Measurements from ENCODE around the gene KRT76. TPM values are rescaled to one million over a fixed set of nuclear protein-coding genes. Genes with fewer than 3 reads are reported as not detected.

KRT76 gene
- total RNA-seq, 1 experiment from 2014 or later = not detected

GRCh38 chr12:52802442-52802841 lies 25.3 kb upstream of the KRT76 start:
- no peak overlapping the region for H3K4me2 ChIP-seq (ENCODE audit: low read length)
- no peak overlapping the region for H3K4me3 ChIP-seq (replicated peaks in 1 of 2; ENCODE audit: low read depth in 1 of 2, low read length in 2 of 2)
- no TSS peak for BruUV-seq (replicated peaks)
- no peak overlapping the region for H2AFZ ChIP-seq (ENCODE audit: low read depth, low read length, poor library complexity, severe bottlenecking)
- no peaks in the 10 kb centered on the region for H4K20me1 ChIP-seq (ENCODE audit: insufficient read depth)
- no peaks in the 10 kb centered on the region for H3K9me2 ChIP-seq (ENCODE audit: insufficient read depth)
- H3K4me1 ChIP-seq (ENCODE audit: control insufficient read depth in 1 of 2, insufficient read depth in 2 of 2, low read length in 2 of 2) = peaks cover 8 to 33% of the 10 kb centered on the region in 2 experiments; a peak in 3 of 4 replicates
- ATAC-seq (no peak), DNase-seq (ENCODE audit: low read depth, low spot score) (no peak)
- H3K9ac ChIP-seq (ENCODE audit: low read length) = no peak overlapping the region
- H3K79me2 ChIP-seq (ENCODE audit: insufficient read depth, low read length) = no peaks in the 10 kb centered on the region
- CTCF ChIA-PET = no interaction called here
- RAD21 ChIA-PET (ENCODE audit: low non-redundant PET in 1 of 2, low total read pairs in 2 of 2, uncharacterized antibody in 2 of 2, unreplicated experiment in 2 of 2) = no interaction called here
- TF ChIP-seq, protein P1, sequence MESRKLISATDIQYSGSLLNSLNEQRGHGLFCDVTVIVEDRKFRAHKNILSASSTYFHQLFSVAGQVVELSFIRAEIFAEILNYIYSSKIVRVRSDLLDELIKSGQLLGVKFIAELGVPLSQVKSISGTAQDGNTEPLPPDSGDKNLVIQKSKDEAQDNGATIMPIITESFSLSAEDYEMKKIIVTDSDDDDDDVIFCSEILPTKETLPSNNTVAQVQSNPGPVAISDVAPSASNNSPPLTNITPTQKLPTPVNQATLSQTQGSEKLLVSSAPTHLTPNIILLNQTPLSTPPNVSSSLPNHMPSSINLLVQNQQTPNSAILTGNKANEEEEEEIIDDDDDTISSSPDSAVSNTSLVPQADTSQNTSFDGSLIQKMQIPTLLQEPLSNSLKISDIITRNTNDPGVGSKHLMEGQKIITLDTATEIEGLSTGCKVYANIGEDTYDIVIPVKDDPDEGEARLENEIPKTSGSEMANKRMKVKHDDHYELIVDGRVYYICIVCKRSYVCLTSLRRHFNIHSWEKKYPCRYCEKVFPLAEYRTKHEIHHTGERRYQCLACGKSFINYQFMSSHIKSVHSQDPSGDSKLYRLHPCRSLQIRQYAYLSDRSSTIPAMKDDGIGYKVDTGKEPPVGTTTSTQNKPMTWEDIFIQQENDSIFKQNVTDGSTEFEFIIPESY (IDR thresholded peaks at IDR 0.05; ENCODE audit: extremely low read depth, insufficient replicate concordance, low read length) = no peak
- TF ChIP-seq ZNF274 (IDR thresholded peaks at IDR 0.05; ENCODE audit: low read depth, low read length) (no peak), SP1 (IDR thresholded peaks at IDR 0.05; ENCODE audit: low read depth) (no peak), CEBPB (IDR thresholded peaks at IDR 0.05; ENCODE audit: low read depth) (no peak), EZH2phosphoT487 (IDR thresholded peaks at IDR 0.05; ENCODE audit: borderline replicate concordance) (no peak), SIN3A (IDR thresholded peaks at IDR 0.05; ENCODE audit: low read depth) (no peak), EZH2 (IDR thresholded peaks at IDR 0.05) (no peak), YY1 (IDR thresholded peaks at IDR 0.05; ENCODE audit: extremely low read depth, insufficient replicate concordance, low read depth, low read length) (no peak), POLR2AphosphoS5 (IDR thresholded peaks at IDR 0.05; ENCODE audit: low read depth, low read length) (no peak)
- TF ChIP-seq, protein P2, sequence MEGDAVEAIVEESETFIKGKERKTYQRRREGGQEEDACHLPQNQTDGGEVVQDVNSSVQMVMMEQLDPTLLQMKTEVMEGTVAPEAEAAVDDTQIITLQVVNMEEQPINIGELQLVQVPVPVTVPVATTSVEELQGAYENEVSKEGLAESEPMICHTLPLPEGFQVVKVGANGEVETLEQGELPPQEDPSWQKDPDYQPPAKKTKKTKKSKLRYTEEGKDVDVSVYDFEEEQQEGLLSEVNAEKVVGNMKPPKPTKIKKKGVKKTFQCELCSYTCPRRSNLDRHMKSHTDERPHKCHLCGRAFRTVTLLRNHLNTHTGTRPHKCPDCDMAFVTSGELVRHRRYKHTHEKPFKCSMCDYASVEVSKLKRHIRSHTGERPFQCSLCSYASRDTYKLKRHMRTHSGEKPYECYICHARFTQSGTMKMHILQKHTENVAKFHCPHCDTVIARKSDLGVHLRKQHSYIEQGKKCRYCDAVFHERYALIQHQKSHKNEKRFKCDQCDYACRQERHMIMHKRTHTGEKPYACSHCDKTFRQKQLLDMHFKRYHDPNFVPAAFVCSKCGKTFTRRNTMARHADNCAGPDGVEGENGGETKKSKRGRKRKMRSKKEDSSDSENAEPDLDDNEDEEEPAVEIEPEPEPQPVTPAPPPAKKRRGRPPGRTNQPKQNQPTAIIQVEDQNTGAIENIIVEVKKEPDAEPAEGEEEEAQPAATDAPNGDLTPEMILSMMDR (IDR thresholded peaks at IDR 0.05 in 2 of 3, conservative IDR thresholded peaks at IDR 0.05 in 1 of 3; ENCODE audit: borderline replicate concordance in 1 of 3, insufficient read depth in 1 of 3, low read depth in 2 of 3, low read length in 2 of 3) = no peak
- TF ChIP-seq, protein P3, sequence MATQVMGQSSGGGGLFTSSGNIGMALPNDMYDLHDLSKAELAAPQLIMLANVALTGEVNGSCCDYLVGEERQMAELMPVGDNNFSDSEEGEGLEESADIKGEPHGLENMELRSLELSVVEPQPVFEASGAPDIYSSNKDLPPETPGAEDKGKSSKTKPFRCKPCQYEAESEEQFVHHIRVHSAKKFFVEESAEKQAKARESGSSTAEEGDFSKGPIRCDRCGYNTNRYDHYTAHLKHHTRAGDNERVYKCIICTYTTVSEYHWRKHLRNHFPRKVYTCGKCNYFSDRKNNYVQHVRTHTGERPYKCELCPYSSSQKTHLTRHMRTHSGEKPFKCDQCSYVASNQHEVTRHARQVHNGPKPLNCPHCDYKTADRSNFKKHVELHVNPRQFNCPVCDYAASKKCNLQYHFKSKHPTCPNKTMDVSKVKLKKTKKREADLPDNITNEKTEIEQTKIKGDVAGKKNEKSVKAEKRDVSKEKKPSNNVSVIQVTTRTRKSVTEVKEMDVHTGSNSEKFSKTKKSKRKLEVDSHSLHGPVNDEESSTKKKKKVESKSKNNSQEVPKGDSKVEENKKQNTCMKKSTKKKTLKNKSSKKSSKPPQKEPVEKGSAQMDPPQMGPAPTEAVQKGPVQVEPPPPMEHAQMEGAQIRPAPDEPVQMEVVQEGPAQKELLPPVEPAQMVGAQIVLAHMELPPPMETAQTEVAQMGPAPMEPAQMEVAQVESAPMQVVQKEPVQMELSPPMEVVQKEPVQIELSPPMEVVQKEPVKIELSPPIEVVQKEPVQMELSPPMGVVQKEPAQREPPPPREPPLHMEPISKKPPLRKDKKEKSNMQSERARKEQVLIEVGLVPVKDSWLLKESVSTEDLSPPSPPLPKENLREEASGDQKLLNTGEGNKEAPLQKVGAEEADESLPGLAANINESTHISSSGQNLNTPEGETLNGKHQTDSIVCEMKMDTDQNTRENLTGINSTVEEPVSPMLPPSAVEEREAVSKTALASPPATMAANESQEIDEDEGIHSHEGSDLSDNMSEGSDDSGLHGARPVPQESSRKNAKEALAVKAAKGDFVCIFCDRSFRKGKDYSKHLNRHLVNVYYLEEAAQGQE (IDR thresholded peaks at IDR 0.05; ENCODE audit: low read depth) = no peak
- intact Hi-C loops (cut with micrococcal nuclease) = no loop called here
- no peak overlapping the region for H3K27ac ChIP-seq (ENCODE audit: low read depth, low read length)
- no peaks in the 10 kb centered on the region for H3K9me3 ChIP-seq (ENCODE audit: control insufficient read depth in 1 of 2, insufficient read depth in 1 of 2, low read depth in 1 of 2, low read length in 2 of 2)
- POLR2A ChIA-PET = no interaction called here
- H3K36me3 ChIP-seq (ENCODE audit: control insufficient read depth in 1 of 2, insufficient read depth in 2 of 2, low read length in 2 of 2) = no peaks in the 10 kb centered on the region
- H3K27me3 ChIP-seq (ENCODE audit: insufficient read depth, low read length) = no peaks in the 10 kb centered on the region
